Thymus (tissue), 2 donors: ENCODE measurements around the gene CC2D2B. TPM values are rescaled to one million over a fixed set of nuclear protein-coding genes. Genes with fewer than 3 reads are reported as not detected.

Experiments used
- polyA plus RNA-seq: library from polyadenylated mRNA; stranded (reverse); fragments of 200-250 nt; gene quantifications from one replicate; pipeline ENCODE4 v1.2.3, GENCODE V29; 2013
- total RNA-seq: library from RNA; stranded (reverse); fragments of 120-200 nt; gene quantifications from one replicate; pipeline ENCODE4 v1.2.4, GENCODE V29; 2013
- donor health status: healthy.

CC2D2B gene
- total and polyA plus RNA-seq, 2 donors, result 0.27 to 0.33 TPM

Other genes starting within 250 kb of the CC2D2B start
- 14.9 TPM for gene TCTN3, start 214.0 kb upstream of the CC2D2B start, total RNA-seq
- 20.4 TPM for gene TCTN3, start 214.0 kb upstream of the CC2D2B start, polyA plus RNA-seq
- 20.5 TPM for gene ENTPD1, start 151.8 kb upstream of the CC2D2B start, total RNA-seq
- gene ENTPD1, start 151.8 kb upstream of the CC2D2B start, polyA plus RNA-seq, result 8.2 TPM
- 4.5 TPM for gene CCNJ, start 135.6 kb downstream of the CC2D2B start, total RNA-seq
- 4.1 TPM for gene CCNJ, start 135.6 kb downstream of the CC2D2B start, polyA plus RNA-seq
- gene ZNF518A, start 222.3 kb downstream of the CC2D2B start, total RNA-seq, result 19.4 TPM
- 15.8 TPM for gene ZNF518A, start 222.3 kb downstream of the CC2D2B start, polyA plus RNA-seq